ENCODE results near the gene ZNF175.
"Not testable (repeated sequence)": the region's sequence is repeated elsewhere in the genome, so short reads cannot be mapped to it uniquely, and the experiment has no call there.

ZNF175 gene

GRCh38 chr19:51593138-51593890 lies 22.2 kb downstream of the ZNF175 start:
- DNase-seq: no peak

GRCh38 chr19:51593969-51594773 lies 23.1 kb downstream of the ZNF175 start:
- peak; percentile 85 for DNase-seq

- DNase-seq: no peak
These were observed 23.7 kb downstream of the ZNF175 start for GRCh38 chr19:51594774-51595109.

GRCh38 chr19:51595190-51596175 lies 24.4 kb downstream of the ZNF175 start:
- DNase-seq: no peak

GRCh38 chr19:51598159-51598915 lies 27.3 kb downstream of the ZNF175 start:
- DNase-seq: no peak

GRCh38 chr19:51599084-51599483 lies 28.0 kb downstream of the ZNF175 start:
- DNase-seq: no peak

GRCh38 chr19:51600940-51601580 lies 30.0 kb downstream of the ZNF175 start:
- no peak for DNase-seq

GRCh38 chr19:51602189-51602854 lies 31.2 kb downstream of the ZNF175 start:
- DNase-seq: no peak

- DNase-seq: no peak
These were observed 36.0 kb downstream of the ZNF175 start for GRCh38 chr19:51607077-51607476.

GRCh38 chr19:51607920-51608562 lies 37.0 kb downstream of the ZNF175 start:
- DNase-seq: no peak

- no peak for DNase-seq
These were observed 39.5 kb downstream of the ZNF175 start for GRCh38 chr19:51610576-51610975.

- no peak for DNase-seq
These were observed 43.7 kb downstream of the ZNF175 start for GRCh38 chr19:51614789-51615188.

- no peak for DNase-seq
These were observed 44.9 kb downstream of the ZNF175 start for GRCh38 chr19:51615991-51616390.

GRCh38 chr19:51621178-51621577 lies 50.1 kb downstream of the ZNF175 start:
- DNase-seq: no peak

GRCh38 chr19:51626675-51627074 lies 55.6 kb downstream of the ZNF175 start:
- no peak for DNase-seq

- no peak for DNase-seq
These were observed 56.5 kb downstream of the ZNF175 start for GRCh38 chr19:51627491-51628138.

- no peak for DNase-seq
These were observed 57.3 kb downstream of the ZNF175 start for GRCh38 chr19:51628153-51628939.

- not testable (repeated sequence) for DNase-seq
These were observed 59.2 kb downstream of the ZNF175 start, which contains the start of gene SIGLEC5 for GRCh38 chr19:51630315-51630714. Gene SIGLEC5 (minus strand): TSS chr19:51630401. CDS start chr19:51630335, 66 bp downstream.

- no peak for DNase-seq
These were observed 61.0 kb downstream of the ZNF175 start for GRCh38 chr19:51632126-51632525.

Data from cerebellar nuclear complex (tissue), 1 donor.